K562 (cell line): ENCODE results near the gene GP2. TPM values are rescaled to one million over a fixed set of nuclear protein-coding genes. Genes with fewer than 3 reads are reported as not detected.

Experiments
- ATAC-seq: fragments of 200-7000 bp; cut with Tn5 transposase; 3 replicates; pipeline ENCODE4 v1.9.1; 2020; ENCODE audit warnings: moderate library complexity
- BruUV-seq: library from RNA; stranded (reverse); fragments of 400-500 nt; replicated peaks from 2 replicates; lab custom pipeline; 2021; lab: Mats Ljungman, UMichigan
- CTCF ChIA-PET: fragments of 300-600 bp; formaldehyde crosslinking; extraction: SDS; loops from one replicate; lab custom pipeline; 2021; ENCODE audit warnings: low intra/inter-chr PET ratio; lab: Yijun Ruan, JAX
- POLR2A ChIA-PET: fragments of 300-600, 350-650 bp; sonication (Branson Sonifier 250); formaldehyde crosslinking; extraction: SDS; loops from one replicate; lab custom pipeline; 2021; ENCODE audit warnings: antibody characterized with exemption, inconsistent platforms; lab: Yijun Ruan, JAX
- DNase-seq, 4 experiments: peaks; one replicate each; pipeline versions ENCODE4 v3.0.0 to v3.0.0-alpha.2; 2011 to 2018; ENCODE audit warnings: low spot score in 3 of 4, mixed read lengths in 3 of 4; ENCODE audit errors: extremely low read depth in 1 of 4
- FAIRE-seq: peaks from 2 replicates; lab custom pipeline; 2011; peaks lifted over from hg19 to GRCh38; lab: Jason Lieb, UNC
- H2AFZ ChIP-seq: 2 replicates; pipeline ENCODE4 v1.6.0; 2011; ENCODE audit warnings: low read depth, low read length, control low read depth, inconsistent platforms
- H3K27ac ChIP-seq: fragments of 200-600 bp; 3 replicates; pipeline ENCODE4 v1.8.0; 2011; ENCODE audit warnings: low read depth, mild to moderate bottlenecking, control low read depth, inconsistent platforms, low read length, moderate library complexity, mixed read lengths; ENCODE audit errors: extremely low read depth
- H3K27me3 ChIP-seq, 2 experiments: fragments of 300-600 bp in 1 of 2; 2 replicates in 1 of 2; 3 replicates in 1 of 2; pipeline versions ENCODE4 v1.6.0 to v1.8.0; 2011; ENCODE audit warnings: inconsistent platforms in 2 of 2, low read length in 2 of 2, mild to moderate bottlenecking in 1 of 2, mixed read lengths in 1 of 2, moderate library complexity in 1 of 2; ENCODE audit not compliant: control insufficient read depth in 2 of 2, insufficient read depth in 2 of 2
- H3K36me3 ChIP-seq: fragments of 300-600 bp; 3 replicates; pipeline ENCODE4 v1.8.0; 2011; ENCODE audit warnings: mild to moderate bottlenecking, low read length, inconsistent platforms; ENCODE audit not compliant: control insufficient read depth, insufficient read depth
- H3K4me1 ChIP-seq, 2 experiments: fragments of 200-600 bp in 1 of 2; replicated peaks in 1 of 2; 2 replicates in 1 of 2; 3 replicates in 1 of 2; pipeline versions ENCODE4 v1.5.1 to v1.8.0; 2011; ENCODE audit warnings: inconsistent platforms in 2 of 2, low read length in 2 of 2, mild to moderate bottlenecking in 1 of 2, mixed read lengths in 1 of 2, moderate library complexity in 1 of 2; ENCODE audit not compliant: control insufficient read depth in 2 of 2, insufficient read depth in 2 of 2
- H3K4me2 ChIP-seq: 2 replicates; pipeline ENCODE4 v1.6.1; 2011; ENCODE audit warnings: low read length, control low read depth, inconsistent platforms, mixed read lengths; ENCODE audit not compliant: insufficient read depth
- H3K4me3 ChIP-seq: fragments of 200-600 bp; sonication (generic), shearing (Covaris generic); 2 replicates; pipeline ENCODE4 v1.5.1; 2016; ENCODE audit warnings: control low read depth, inconsistent platforms
- H3K79me2 ChIP-seq: fragments of 200-600 bp; 3 replicates; pipeline ENCODE4 v1.8.0; 2011; ENCODE audit warnings: low read length, inconsistent platforms; ENCODE audit not compliant: control insufficient read depth, insufficient read depth
- H3K9ac ChIP-seq, 2 experiments: 2 replicates each; pipeline versions ENCODE4 v1.6.0 to v1.6.1; 2011; ENCODE audit warnings: low read depth in 2 of 2, low read length in 2 of 2, control low read depth in 1 of 2, inconsistent platforms in 1 of 2, mild to moderate bottlenecking in 1 of 2, mixed read lengths in 1 of 2; ENCODE audit not compliant: insufficient read depth in 1 of 2
- H3K9me1 ChIP-seq: one replicate; pipeline ENCODE4 v1.6.0; 2011; ENCODE audit warnings: inconsistent platforms, mild to moderate bottlenecking, low read length, moderate library complexity; ENCODE audit not compliant: control insufficient read depth, insufficient read depth
- H3K9me3 ChIP-seq: replicated peaks from 2 replicates; pipeline ENCODE4 v1.5.1; 2011; ENCODE audit warnings: low read depth, low read length, inconsistent platforms; ENCODE audit not compliant: control insufficient read depth, insufficient read depth
- H4K20me1 ChIP-seq: replicated peaks from 2 replicates; pipeline ENCODE4 v1.6.1; 2011; ENCODE audit warnings: low read length, inconsistent platforms, mixed read lengths; ENCODE audit not compliant: control insufficient read depth, insufficient read depth
- HSF4 ChIP-seq: fragments of 250-450 bp; sonication (Bioruptor Pico); IDR thresholded peaks from 2 replicates; pipeline ENCODE4 v2.1.2; 2022; ENCODE audit warnings: mild to moderate bottlenecking, moderate library complexity, borderline replicate concordance
- THAP12 ChIP-seq: fragments of 250-450 bp; sonication (Bioruptor Pico); IDR thresholded peaks from 2 replicates; pipeline ENCODE4 v1.9.0; 2021; ENCODE audit warnings: mild to moderate bottlenecking, inconsistent platforms
- ZC3H8 ChIP-seq: fragments of 450-650 bp; IDR thresholded peaks from 2 replicates; pipeline ENCODE4 v1.6.1; 2017
- ZNF316 ChIP-seq: fragments of 450-650 bp; IDR thresholded peaks from 2 replicates; pipeline ENCODE4 v1.6.1; 2016
- ZNF584 ChIP-seq: fragments of 200-800 bp; sonication (Bioruptor generic); IDR thresholded peaks from 2 replicates; pipeline ENCODE4 v1.6.1; 2016; ENCODE audit warnings: low read depth, mild to moderate bottlenecking, missing genetic modification characterization, missing compliant biosample characterization
- WGBS: fragments of 100-300 bp; shearing (Covaris generic); methylation state at CpG from one replicate; pipeline ENCODE4 v1.1.6; 2016; ENCODE audit warnings: low coverage, mixed read lengths; ENCODE audit not compliant: insufficient coverage; ENCODE audit errors: missing lambda C conversion rate; 5-methylcytosine and 5-hydroxymethylcytosine counted together
- in situ Hi-C: fragments of 300-500 bp; cut with MboI; formaldehyde crosslinking; loops from 4 replicates; pipeline ENCODE4 v1.15.0; 2018; ENCODE audit warnings: inconsistent platforms, mixed read lengths
- intact Hi-C: fragments of 100-400 bp; cut with micrococcal nuclease; formaldehyde crosslinking; loops from 2 replicates; pipeline ENCODE4 v1.14.2; 2022
- polyA plus RNA-seq, 8 experiments: library from polyadenylated mRNA; depleted of rRNA in 4 of 8; stranded (reverse) in 5 of 8; unstranded in 3 of 8; fragments of >200 nt; fragmentation: Nextera tagmentation in 2 of 8; fragmentation: Illumina TruSeq in 1 of 8; extraction: Ambion mirVana in 2 of 8; extraction: Trizol in 1 of 8; gene quantifications; 2 replicates each; pipeline versions ENCODE4 v1.2.1 to v1.2.3, GENCODE V29; 2011 to 2014; ENCODE audit warnings: inconsistent platforms in 1 of 8, missing spikeins in 1 of 8
- total RNA-seq, 7 experiments: library from RNA; depleted of rRNA in 6 of 7; stranded (reverse); fragments of >200 nt in 6 of 7; fragmentation: Illumina TruSeq in 2 of 7; extraction: Trizol in 2 of 7; gene quantifications; 2 replicates each; pipeline versions ENCODE4 v1.2.1 to v1.2.3, GENCODE V29; 2011 to 2021; ENCODE audit warnings: low replicate concordance in 1 of 7
- TF ChIP-seq, protein P1 (sequence below): sonication (generic); formaldehyde crosslinking; IDR thresholded peaks from 2 replicates; pipeline ENCODE4 v1.5.0; 2020; ENCODE audit warnings: missing genetic modification reagents

Gene GP2
- total and polyA plus RNA-seq, 9 of the 15 experiments (the other 6 are each of a cell fraction or from before 2014, with no cell fraction given), result 5.9 TPM; not detected in 8

GRCh38 chr16:20320592-20320991 is 6.7 kb downstream of the GP2 start:
- ChIA-PET POLR2A (no interaction called here), CTCF (no interaction called here)
- Histone ChIP-seq H3K9me3 (no peaks in the 10 kb centered on the region), H3K27ac (no peak overlapping the region), H3K9ac (no peak overlapping the region), H3K36me3 (no peaks in the 10 kb centered on the region), H3K27me3 (peaks cover 0 to 6% of the 10 kb centered on the region in 2 experiments; a peak in 2 of 5 replicates), H3K4me2 (no peak overlapping the region), H4K20me1 (no peaks in the 10 kb centered on the region; the same call in 1 of the 2 replicates), H3K4me1 (no peaks in the 10 kb centered on the region), H3K9me1 (no peaks in the 10 kb centered on the region), H2AFZ (no peak overlapping the region), H3K4me3 (no peak overlapping the region), H3K79me2 (no peaks in the 10 kb centered on the region)
- no peak for ATAC-seq
- DNase-seq, result no peak
- BruUV-seq, result no TSS peak
- in situ Hi-C loops (no loop called here), intact Hi-C loops (no loop called here)
- no peak for FAIRE-seq
- TF ChIP-seq, protein P1, sequence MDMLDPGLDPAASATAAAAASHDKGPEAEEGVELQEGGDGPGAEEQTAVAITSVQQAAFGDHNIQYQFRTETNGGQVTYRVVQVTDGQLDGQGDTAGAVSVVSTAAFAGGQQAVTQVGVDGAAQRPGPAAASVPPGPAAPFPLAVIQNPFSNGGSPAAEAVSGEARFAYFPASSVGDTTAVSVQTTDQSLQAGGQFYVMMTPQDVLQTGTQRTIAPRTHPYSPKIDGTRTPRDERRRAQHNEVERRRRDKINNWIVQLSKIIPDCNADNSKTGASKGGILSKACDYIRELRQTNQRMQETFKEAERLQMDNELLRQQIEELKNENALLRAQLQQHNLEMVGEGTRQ, result no peak
- peak; percentile 40; the same call in 1 of the 2 replicates for TF ChIP-seq ZNF316

DNA sequence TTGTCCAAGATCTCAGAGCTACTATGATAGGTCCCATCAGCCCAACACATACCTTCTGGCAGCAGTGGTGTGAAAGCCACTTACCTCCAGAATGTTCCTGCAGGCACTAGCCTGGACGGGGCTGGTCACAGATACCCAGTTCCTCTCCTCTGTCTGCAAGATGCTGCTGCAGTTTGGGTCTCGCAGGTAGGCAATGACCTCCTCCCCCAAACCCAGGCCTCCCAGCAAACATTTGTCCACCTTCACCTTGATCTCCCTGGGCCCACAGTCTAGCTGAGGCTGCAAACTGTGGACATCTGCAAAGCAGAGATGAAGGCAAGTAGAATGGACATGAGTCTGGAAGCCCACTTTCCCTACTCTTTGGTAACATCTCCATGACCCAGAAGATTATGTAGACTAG is 7.1 kb downstream of the GP2 start:
- CTCF ChIA-PET, result no interaction called here
- WGBS, result 0% methylated on average over 2 of the region's 2 CpGs
- H3K4me1 ChIP-seq, result no peaks in the 10 kb centered on the region
- no peaks in the 10 kb centered on the region; the same call in 1 of the 2 replicates for H4K20me1 ChIP-seq
- no peak overlapping the region for H3K4me2 ChIP-seq
- no peaks in the 10 kb centered on the region for H3K79me2 ChIP-seq
- H3K27me3 ChIP-seq, result peaks cover 0 to 6% of the 10 kb centered on the region in 2 experiments; a peak in 2 of 5 replicates
- H3K4me3 ChIP-seq, result no peak overlapping the region
- ATAC-seq (no peak), FAIRE-seq (no peak), DNase-seq (no peak)
- in situ Hi-C loops, result no loop called here
- POLR2A ChIA-PET, result no interaction called here
- no peaks in the 10 kb centered on the region for H3K9me1 ChIP-seq
- H2AFZ ChIP-seq, result no peak overlapping the region
- no peak overlapping the region for H3K27ac ChIP-seq
- BruUV-seq, result no TSS peak
- no peaks in the 10 kb centered on the region for H3K9me3 ChIP-seq
- intact Hi-C loops, result no loop called here
- H3K36me3 ChIP-seq, result no peaks in the 10 kb centered on the region
- H3K9ac ChIP-seq, result no peak overlapping the region
- TF ChIP-seq THAP12 (CRISPR knock-in tag), result no peak
- TF ChIP-seq HSF4, result no peak
- TF ChIP-seq ZC3H8, result no peak
- no peak for TF ChIP-seq ZNF584 (CRISPR knock-in tag)
